HG03196 (cell line): ENCODE results near the gene TTLL1.

Source experiments
- ATAC-seq: cut with Tn5 transposase; IDR thresholded peaks from one replicate; pipeline ENCODE4 v1.9.1; 2021; ENCODE audit not compliant: unreplicated experiment

The TTLL1 gene

GRCh38 chr22:43088984-43089717 lies at the start of gene TTLL1:
TSS of gene TTLL1 (minus strand) at chr22:43089391. CDS start at chr22:43075586, 13,805 bp downstream.
- peak; percentile 80 for ATAC-seq

GRCh38 chr22:43136801-43137200 lies 47.6 kb upstream of the TTLL1 start:
- no peak for ATAC-seq

GRCh38 chr22:43136255-43136654 lies 47.1 kb upstream of the TTLL1 start:
- no peak for ATAC-seq

GRCh38 chr22:43135565-43135964 lies 46.4 kb upstream of the TTLL1 start:
- no peak for ATAC-seq

GRCh38 chr22:43134553-43134952 lies 45.4 kb upstream of the TTLL1 start:
- ATAC-seq, result no peak

DNA sequence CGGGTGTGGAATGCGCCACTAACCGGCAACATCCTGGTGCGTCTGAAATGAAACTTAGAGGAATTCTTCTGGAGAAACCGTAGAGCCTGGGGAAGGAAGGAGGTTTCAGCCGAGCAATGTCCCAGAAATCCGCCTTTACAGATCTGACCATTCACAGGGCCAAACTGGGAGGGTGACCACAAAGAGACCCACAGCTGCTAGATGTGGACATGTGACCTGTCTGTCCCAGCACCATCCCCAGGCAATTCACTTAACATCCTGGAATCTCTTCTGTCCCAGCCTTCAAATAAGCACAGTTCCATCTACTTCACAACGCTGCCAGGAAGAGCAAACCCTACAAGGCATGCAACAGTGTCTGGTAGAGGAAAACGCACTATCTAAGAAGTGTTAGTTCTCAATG lies 44.2 kb upstream of the TTLL1 start:
- ATAC-seq, result no peak

- ATAC-seq, result no peak
Observed at GRCh38 chr22:43131773-43132501, 42.7 kb upstream of the TTLL1 start.

DNA sequence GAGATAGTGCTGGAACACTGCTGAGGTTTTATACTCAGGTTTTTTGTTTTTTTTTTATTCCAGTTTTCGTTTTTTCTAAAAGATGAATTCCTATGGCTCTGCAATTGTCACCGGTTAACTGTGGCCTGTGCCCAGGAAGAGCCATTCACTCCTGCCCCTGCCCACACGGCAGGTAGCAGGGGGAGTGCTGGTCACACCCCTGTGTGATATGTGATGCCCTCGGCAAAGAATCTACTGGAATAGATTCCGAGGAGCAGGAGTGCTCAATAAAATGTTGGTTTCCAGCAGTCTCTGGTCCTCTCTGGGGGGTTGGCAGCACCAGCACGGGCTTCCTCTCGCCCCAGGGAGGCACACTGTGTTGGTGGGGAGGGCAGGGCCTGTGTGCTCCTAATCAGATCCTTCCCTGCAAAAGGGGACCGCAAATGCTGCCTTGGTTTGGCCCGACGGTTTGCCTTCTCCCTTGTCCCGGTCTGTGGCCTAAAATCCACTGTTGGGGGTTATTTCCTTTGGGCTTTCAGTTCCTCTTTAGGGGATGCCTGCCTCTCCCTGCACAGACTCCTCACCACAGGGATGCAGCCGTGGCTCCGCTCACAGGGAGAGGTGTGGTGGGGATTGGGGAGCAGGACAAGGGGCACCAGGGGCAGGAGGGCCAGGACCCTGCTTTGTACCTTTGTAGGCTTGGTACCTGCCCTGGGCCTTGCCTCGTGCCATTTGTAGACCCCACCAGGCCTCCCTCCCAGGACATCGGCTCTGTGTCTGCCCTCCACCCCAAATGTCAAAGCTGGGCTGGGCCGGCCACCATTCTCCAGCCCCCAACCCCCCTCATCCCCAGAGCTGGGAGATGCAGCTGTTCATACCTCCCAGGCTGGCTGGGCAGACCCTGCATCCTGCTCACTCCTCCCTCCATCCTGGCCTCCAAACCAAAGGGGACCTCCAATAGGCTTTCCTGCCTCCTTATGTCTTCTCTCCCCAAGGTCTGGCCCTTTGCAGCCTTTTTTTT lies 40.5 kb upstream of the TTLL1 start:
- no peak for ATAC-seq

DNA sequence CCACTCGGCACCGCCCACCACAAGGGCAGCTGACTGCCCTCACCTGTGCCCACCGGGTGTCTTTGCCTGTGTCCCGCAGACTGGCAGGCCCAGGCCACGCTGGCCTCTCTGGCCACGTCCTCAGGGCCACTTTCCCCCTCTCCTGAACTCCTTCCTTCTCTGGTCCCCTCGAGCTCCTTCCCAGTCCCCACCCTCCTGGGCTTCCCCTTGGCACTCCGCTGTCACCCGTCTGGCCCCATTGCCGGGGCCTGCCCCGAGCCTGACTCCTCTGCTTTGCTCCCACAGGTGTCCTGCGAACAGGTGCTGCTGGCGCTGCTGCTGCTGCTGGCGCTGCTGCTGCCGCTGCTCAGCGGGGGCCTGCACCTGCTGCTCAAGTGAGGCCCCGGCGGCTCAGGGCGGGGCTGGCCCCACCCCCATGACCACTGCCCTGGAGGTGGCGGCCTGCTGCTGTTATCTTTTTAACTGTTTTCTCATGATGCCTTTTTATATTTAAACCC lies 39.8 kb upstream of the TTLL1 start:
- no peak for ATAC-seq

- ATAC-seq, result no peak
Observed at GRCh38 chr22:43128116-43128515, 38.9 kb upstream of the TTLL1 start.

DNA sequence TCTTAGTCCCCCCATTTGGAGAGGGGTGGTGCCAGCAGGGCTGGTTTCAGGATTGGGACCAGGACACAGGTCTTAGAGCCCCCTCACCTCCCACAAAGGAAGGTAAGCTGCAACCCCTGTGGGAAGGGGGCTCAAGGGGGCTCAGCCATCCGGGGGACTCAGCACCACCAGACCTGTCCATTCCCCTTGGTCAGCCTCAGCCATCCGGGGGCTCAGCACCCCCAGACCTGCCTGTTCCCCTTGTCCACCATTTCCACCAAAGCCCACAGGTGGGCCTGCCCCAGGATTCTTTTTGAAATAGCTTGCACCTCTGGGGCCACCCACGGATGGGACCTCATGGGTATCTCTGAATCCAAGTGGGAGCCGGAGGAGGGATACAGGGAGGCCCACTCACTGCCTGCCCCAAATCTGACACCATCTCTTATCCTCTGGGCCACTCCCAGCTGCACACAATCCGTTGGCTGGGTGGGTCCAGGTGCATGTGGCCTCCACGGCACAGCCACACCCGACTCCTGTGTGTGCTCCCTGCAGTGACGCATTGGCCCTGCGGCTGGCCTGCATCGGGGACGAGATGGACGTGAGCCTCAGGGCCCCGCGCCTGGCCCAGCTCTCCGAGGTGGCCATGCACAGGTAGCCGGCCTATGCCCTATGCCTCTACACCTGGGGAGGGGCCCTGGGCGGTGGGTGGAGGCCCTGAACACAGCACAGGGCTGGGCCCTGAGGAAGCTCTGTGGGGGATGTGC lies 38.1 kb upstream of the TTLL1 start:
- ATAC-seq, result no peak

DNA sequence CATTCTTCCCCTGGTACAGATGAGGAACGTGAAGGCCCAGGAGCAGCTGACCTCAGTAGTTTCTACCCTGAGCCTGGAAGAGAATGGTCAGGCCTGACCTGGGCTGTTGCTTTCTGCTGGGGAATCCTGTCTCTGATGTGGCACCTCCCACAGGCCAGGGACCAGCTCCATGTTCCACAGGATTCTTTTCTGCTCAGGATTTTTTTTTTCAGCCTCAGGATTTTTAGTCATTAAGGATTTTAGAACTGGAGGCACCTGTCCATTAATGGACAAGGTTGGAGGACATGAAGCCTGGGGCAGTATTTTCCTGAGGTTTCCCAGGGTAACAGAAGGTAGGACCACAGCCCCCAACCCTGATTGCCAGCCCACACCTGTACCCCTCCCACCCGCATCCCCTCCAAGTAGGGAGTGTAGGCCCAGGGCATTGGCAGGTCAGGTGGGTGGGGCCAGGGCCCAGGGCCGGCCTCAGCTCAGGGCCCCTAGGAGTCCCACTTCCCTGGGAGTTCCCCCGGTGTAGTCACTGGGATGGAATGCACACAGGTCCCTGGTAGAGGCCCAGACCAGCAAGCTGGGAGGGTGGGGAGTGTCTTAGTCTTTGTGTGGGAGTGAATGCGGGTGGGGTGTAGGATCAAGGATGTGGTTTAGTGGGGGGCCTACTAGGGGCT lies 37.4 kb upstream of the TTLL1 start:
- no peak for ATAC-seq

- peak; percentile 53 for ATAC-seq
Observed at GRCh38 chr22:43118953-43119458, 29.8 kb upstream of the TTLL1 start.

GRCh38 chr22:43118024-43118849 lies 29.0 kb upstream of the TTLL1 start:
- ATAC-seq, result peak; percentile 34

GRCh38 chr22:43116932-43117331 lies 27.7 kb upstream of the TTLL1 start:
- no peak for ATAC-seq

DNA sequence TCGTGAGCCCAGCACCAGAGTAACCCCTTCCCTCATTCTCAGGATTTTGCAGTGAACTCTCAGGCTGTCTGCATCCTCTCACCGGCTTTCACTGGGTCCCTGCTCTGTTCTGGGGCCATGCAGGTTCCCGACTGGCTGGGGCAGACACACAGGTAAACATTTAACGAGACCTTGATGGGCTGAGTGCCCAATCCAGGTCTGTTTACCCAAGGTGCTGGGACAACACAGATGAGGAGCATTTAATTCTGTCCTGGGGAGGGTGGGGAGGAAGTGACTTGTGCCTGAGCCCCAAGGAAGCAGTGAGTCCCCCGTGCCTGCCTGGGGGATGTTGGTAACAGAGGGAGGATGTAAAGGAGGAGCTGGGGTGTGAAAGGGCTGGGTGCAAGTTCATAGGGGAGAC lies 25.8 kb upstream of the TTLL1 start:
- ATAC-seq, result no peak

- ATAC-seq, result no peak
Observed at GRCh38 chr22:43113526-43114251, 24.5 kb upstream of the TTLL1 start.
